GM23248 (cell line): Measurements from ENCODE around the gene MGAT5.

Experiments
- EZH2 ChIP-seq: fragments of 200-600 bp; sonication (generic); IDR thresholded peaks from 2 replicates; pipeline ENCODE4 v1.6.1; 2018; ENCODE audit warnings: antibody characterized with exemption, mild to moderate bottlenecking; ENCODE audit not compliant: insufficient read depth, poor library complexity, severe bottlenecking
- EZH2phosphoT487 ChIP-seq: fragments of 200-600 bp; sonication (generic); IDR thresholded peaks from 2 replicates; pipeline ENCODE4 v1.6.1; 2018; ENCODE audit warnings: antibody characterized with exemption, moderate library complexity, mild to moderate bottlenecking, low read depth; ENCODE audit not compliant: insufficient read depth

DNA sequence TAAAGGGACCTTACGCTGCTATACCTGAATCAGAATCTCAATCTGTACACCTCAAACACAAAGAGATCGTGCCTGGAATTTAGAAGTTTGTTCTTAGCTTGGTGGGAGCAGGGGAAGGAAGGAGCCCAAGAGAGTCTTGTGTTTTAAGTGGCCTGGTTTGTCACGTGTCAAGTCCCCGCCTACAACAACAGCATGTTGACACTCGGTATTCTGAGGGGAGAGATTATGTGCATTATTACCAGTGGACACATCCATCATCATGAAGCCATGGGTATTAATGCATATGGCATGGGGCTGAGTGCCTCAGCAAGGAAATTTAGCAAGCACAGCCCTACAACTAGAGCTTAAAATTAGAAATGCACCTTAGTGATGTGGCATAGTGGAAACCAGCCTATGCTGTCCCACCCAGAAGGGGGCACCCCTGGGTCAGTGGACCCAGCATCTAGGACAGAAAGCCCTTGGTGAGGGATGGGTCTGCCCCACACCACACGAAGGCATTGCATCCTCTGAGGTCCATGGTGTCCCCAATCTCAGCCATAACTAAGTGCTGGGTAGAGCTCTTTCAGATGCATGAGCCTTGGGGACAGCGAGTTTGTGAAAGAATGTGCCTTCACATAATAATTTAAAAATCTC is 138.7 kb downstream of the MGAT5 start:
- TF ChIP-seq EZH2phosphoT487 (no peak), EZH2 (no peak)
